ENCODE measurements around the gene ZNF609. TPM values are rescaled to one million over a fixed set of nuclear protein-coding genes. Genes with fewer than 3 reads are reported as not detected.

The ZNF609 gene
- total and polyA plus RNA-seq, 4 donors: 4.6 to 18.1 (median 8.0) TPM

DNA sequence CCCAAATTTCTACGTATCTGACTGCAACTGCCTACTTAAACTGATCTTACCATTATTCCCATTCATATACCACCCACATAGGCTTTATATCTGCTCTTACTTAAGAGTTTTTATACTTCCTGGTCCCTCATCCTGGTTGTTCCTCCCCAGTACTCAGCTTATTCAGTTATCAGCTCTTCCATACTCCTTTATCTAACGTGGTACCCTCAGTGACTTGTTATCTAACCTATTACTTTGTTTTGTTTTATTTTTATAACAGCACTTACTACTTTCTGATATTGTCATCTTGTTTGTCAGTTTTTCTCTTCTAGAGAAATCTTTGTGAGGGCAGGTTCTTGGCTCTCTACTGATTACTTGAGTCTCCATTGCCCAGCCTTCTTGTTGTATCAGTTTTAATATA, 100.6 kb downstream of the ZNF609 start:
- Histone ChIP-seq H3K4me1 (ENCODE audit: control insufficient read depth in 4 of 4, insufficient read depth in 4 of 4, low read length in 3 of 4) (peaks cover 0 to 12% (median 4%) of the 10 kb centered on the region in 4 donors), H3K27me3 (ENCODE audit: control insufficient read depth in 4 of 4, insufficient read depth in 4 of 4, low read length in 3 of 4) (no peaks in the 10 kb centered on the region), H3K4me3 (ENCODE audit: low read depth in 1 of 3, low read length in 3 of 3) (no peak overlapping the region), H3K9ac (ENCODE audit: low read depth in 1 of 2, low read length in 2 of 2) (no peak overlapping the region), H3K36me3 (ENCODE audit: control insufficient read depth in 4 of 4, insufficient read depth in 3 of 4, low read depth in 1 of 4, low read length in 3 of 4) (no peaks in the 10 kb centered on the region), H3K27ac (ENCODE audit: low read depth in 1 of 2, low read length in 2 of 2) (no peak overlapping the region), H3K9me3 (ENCODE audit: control insufficient read depth in 4 of 4, low read length in 3 of 4) (no peaks in the 10 kb centered on the region)
- TF ChIP-seq FOXA1 (IDR thresholded peaks at IDR 0.05) (no peak), JUND (IDR thresholded peaks at IDR 0.05) (no peak), FOXA2 (IDR thresholded peaks at IDR 0.05) (no peak), NR2F2 (IDR thresholded peaks at IDR 0.05) (no peak), YY1 (IDR thresholded peaks at IDR 0.05) (no peak), TAF1 (conservative IDR thresholded peaks at IDR 0.05) (no peak), HNF4G (IDR thresholded peaks at IDR 0.05) (no peak), SP1 (IDR thresholded peaks at IDR 0.05) (no peak), EGR1 (IDR thresholded peaks at IDR 0.05; ENCODE audit: low read depth in 2 of 2) (no peak)
- TF ChIP-seq, protein P1, sequence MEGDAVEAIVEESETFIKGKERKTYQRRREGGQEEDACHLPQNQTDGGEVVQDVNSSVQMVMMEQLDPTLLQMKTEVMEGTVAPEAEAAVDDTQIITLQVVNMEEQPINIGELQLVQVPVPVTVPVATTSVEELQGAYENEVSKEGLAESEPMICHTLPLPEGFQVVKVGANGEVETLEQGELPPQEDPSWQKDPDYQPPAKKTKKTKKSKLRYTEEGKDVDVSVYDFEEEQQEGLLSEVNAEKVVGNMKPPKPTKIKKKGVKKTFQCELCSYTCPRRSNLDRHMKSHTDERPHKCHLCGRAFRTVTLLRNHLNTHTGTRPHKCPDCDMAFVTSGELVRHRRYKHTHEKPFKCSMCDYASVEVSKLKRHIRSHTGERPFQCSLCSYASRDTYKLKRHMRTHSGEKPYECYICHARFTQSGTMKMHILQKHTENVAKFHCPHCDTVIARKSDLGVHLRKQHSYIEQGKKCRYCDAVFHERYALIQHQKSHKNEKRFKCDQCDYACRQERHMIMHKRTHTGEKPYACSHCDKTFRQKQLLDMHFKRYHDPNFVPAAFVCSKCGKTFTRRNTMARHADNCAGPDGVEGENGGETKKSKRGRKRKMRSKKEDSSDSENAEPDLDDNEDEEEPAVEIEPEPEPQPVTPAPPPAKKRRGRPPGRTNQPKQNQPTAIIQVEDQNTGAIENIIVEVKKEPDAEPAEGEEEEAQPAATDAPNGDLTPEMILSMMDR (IDR thresholded peaks at IDR 0.05; ENCODE audit: low read depth, low read length, missing input control): no peak
- TF ChIP-seq, protein P2, sequence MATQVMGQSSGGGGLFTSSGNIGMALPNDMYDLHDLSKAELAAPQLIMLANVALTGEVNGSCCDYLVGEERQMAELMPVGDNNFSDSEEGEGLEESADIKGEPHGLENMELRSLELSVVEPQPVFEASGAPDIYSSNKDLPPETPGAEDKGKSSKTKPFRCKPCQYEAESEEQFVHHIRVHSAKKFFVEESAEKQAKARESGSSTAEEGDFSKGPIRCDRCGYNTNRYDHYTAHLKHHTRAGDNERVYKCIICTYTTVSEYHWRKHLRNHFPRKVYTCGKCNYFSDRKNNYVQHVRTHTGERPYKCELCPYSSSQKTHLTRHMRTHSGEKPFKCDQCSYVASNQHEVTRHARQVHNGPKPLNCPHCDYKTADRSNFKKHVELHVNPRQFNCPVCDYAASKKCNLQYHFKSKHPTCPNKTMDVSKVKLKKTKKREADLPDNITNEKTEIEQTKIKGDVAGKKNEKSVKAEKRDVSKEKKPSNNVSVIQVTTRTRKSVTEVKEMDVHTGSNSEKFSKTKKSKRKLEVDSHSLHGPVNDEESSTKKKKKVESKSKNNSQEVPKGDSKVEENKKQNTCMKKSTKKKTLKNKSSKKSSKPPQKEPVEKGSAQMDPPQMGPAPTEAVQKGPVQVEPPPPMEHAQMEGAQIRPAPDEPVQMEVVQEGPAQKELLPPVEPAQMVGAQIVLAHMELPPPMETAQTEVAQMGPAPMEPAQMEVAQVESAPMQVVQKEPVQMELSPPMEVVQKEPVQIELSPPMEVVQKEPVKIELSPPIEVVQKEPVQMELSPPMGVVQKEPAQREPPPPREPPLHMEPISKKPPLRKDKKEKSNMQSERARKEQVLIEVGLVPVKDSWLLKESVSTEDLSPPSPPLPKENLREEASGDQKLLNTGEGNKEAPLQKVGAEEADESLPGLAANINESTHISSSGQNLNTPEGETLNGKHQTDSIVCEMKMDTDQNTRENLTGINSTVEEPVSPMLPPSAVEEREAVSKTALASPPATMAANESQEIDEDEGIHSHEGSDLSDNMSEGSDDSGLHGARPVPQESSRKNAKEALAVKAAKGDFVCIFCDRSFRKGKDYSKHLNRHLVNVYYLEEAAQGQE (IDR thresholded peaks at IDR 0.05): no peak
- TF ChIP-seq, protein P3, sequence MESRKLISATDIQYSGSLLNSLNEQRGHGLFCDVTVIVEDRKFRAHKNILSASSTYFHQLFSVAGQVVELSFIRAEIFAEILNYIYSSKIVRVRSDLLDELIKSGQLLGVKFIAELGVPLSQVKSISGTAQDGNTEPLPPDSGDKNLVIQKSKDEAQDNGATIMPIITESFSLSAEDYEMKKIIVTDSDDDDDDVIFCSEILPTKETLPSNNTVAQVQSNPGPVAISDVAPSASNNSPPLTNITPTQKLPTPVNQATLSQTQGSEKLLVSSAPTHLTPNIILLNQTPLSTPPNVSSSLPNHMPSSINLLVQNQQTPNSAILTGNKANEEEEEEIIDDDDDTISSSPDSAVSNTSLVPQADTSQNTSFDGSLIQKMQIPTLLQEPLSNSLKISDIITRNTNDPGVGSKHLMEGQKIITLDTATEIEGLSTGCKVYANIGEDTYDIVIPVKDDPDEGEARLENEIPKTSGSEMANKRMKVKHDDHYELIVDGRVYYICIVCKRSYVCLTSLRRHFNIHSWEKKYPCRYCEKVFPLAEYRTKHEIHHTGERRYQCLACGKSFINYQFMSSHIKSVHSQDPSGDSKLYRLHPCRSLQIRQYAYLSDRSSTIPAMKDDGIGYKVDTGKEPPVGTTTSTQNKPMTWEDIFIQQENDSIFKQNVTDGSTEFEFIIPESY (IDR thresholded peaks at IDR 0.05): no peak
- TF ChIP-seq, protein P4, sequence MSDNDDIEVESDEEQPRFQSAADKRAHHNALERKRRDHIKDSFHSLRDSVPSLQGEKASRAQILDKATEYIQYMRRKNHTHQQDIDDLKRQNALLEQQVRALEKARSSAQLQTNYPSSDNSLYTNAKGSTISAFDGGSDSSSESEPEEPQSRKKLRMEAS (IDR thresholded peaks at IDR 0.05): no peak
- TF ChIP-seq, protein P5, sequence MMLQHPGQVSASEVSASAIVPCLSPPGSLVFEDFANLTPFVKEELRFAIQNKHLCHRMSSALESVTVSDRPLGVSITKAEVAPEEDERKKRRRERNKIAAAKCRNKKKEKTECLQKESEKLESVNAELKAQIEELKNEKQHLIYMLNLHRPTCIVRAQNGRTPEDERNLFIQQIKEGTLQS (IDR thresholded peaks at IDR 0.05): no peak
- no peak for DNase-seq (ENCODE audit: low spot score)
- 78% methylated on average over 2 of the region's 2 CpGs for WGBS

DNA sequence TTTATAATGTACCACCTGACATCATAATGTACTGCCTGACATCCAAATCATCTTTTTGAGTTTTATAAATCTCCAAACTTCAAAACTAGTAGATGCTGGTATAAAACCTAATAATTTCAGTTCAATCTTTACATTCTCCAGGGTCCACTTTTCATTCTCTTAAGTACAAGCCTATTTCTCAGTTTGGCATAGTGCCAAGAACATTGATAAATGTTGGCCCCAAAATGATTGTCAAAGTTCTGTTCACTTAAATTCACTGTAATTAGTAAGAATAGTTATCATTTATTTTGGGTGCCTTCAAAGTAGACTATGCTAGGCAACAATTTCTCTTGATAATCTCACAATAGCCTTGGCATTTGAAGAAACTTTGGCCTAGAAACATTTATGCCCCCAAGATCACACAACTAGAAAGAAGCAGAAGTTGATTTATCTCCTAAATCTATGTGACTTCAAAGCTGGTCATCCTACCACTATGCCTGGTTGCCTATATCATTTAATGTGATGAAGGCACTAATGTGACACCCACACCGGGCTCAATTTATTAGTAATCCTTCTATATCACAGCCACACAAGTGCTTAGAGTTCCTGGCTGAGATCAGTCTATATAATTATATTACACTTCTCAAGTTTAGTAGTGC, 101.7 kb downstream of the ZNF609 start:
- TF ChIP-seq, protein P2 (IDR thresholded peaks at IDR 0.05): no peak
- TF ChIP-seq RXRA (IDR thresholded peaks at IDR 0.05) (no peak), JUND (IDR thresholded peaks at IDR 0.05) (no peak), FOXA2 (IDR thresholded peaks at IDR 0.05) (no peak), HNF4A (conservative IDR thresholded peaks at IDR 0.05) (no peak)
- TF ChIP-seq, protein P3 (IDR thresholded peaks at IDR 0.05): no peak
- no peak for DNase-seq (ENCODE audit: low spot score)
- Histone ChIP-seq H3K27me3 (ENCODE audit: control insufficient read depth in 4 of 4, insufficient read depth in 4 of 4, low read length in 3 of 4) (no peaks in the 10 kb centered on the region), H3K36me3 (ENCODE audit: control insufficient read depth in 4 of 4, insufficient read depth in 3 of 4, low read depth in 1 of 4, low read length in 3 of 4) (no peaks in the 10 kb centered on the region), H3K9ac (ENCODE audit: low read depth in 1 of 2, low read length in 2 of 2) (no peak overlapping the region), H3K4me1 (ENCODE audit: control insufficient read depth in 4 of 4, insufficient read depth in 4 of 4, low read length in 3 of 4) (peaks cover 0 to 12% (median 4%) of the 10 kb centered on the region in 4 donors), H3K9me3 (ENCODE audit: control insufficient read depth in 4 of 4, low read length in 3 of 4) (no peaks in the 10 kb centered on the region), H3K27ac (ENCODE audit: low read depth in 1 of 2, low read length in 2 of 2) (no peak overlapping the region), H3K4me3 (ENCODE audit: low read depth in 1 of 3, low read length in 3 of 3) (no peak overlapping the region)
- 92% methylated on average over 1 of the region's 1 CpG for WGBS

Data from liver (tissue), 9 donors.